ENCODE results near the gene SNX21.
"Not testable (repeated sequence)": the region's sequence is repeated elsewhere in the genome, so short reads cannot be mapped to it uniquely, and the experiment has no call there.

SNX21 gene

GRCh38 chr20:45833030-45833882, at the start of gene SNX21:
Gene SNX21, plus strand, starts transcription at chr20:45833799. Its CDS starts 121 bp downstream, at chr20:45833920.
- in situ Hi-C loops (cut with HindIII; ENCODE audit: low sequenced_read_pairs): no loop called here
- peak within 1 kb of the TSS; percentile 67 for H3K4me3 ChIP-seq (ENCODE audit: low read depth, low read length)
- peak; percentile 92 for DNase-seq (ENCODE audit: low read depth, low spot score)
- no peak for TF ChIP-seq CTCF (IDR thresholded peaks at IDR 0.05; ENCODE audit: low read depth, low read length)

GRCh38 chr20:45788351-45788750, 45.2 kb upstream of the SNX21 start:
- in situ Hi-C loops (cut with HindIII; ENCODE audit: low sequenced_read_pairs): no loop called here
- no peak overlapping the region for H3K4me3 ChIP-seq (ENCODE audit: low read depth, low read length)
- DNase-seq (ENCODE audit: low read depth, low spot score): no peak
- no peak for TF ChIP-seq CTCF (IDR thresholded peaks at IDR 0.05; ENCODE audit: low read depth, low read length)

GRCh38 chr20:45792317-45793118, 41.1 kb upstream of the SNX21 start:
- TF ChIP-seq CTCF (IDR thresholded peaks at IDR 0.05; ENCODE audit: low read depth, low read length): no peak
- in situ Hi-C loops (cut with HindIII; ENCODE audit: low sequenced_read_pairs): no loop called here
- H3K4me3 ChIP-seq (ENCODE audit: low read depth, low read length): peak overlapping the region; percentile 81
- no peak for DNase-seq (ENCODE audit: low read depth, low spot score)

GRCh38 chr20:45796337-45797065, 37.1 kb upstream of the SNX21 start:
- no peak for TF ChIP-seq CTCF (IDR thresholded peaks at IDR 0.05; ENCODE audit: low read depth, low read length)
- H3K4me3 ChIP-seq (ENCODE audit: low read depth, low read length): no peak overlapping the region
- no peak for DNase-seq (ENCODE audit: low read depth, low spot score)
- in situ Hi-C loops (cut with HindIII; ENCODE audit: low sequenced_read_pairs): no loop called here

GRCh38 chr20:45797510-45797909, 36.1 kb upstream of the SNX21 start:
- DNase-seq (ENCODE audit: low read depth, low spot score); H3K4me3 ChIP-seq (ENCODE audit: low read depth, low read length); in situ Hi-C loops (cut with HindIII; ENCODE audit: low sequenced_read_pairs): not testable (repeated sequence)

- in situ Hi-C loops (cut with HindIII; ENCODE audit: low sequenced_read_pairs); H3K4me3 ChIP-seq (ENCODE audit: low read depth, low read length); DNase-seq (ENCODE audit: low read depth, low spot score): not testable (repeated sequence)
These were observed 35.6 kb upstream of the SNX21 start for GRCh38 chr20:45797955-45798354.

GRCh38 chr20:45798935-45799642, 34.5 kb upstream of the SNX21 start:
- H3K4me3 ChIP-seq (ENCODE audit: low read depth, low read length): no peak overlapping the region
- DNase-seq (ENCODE audit: low read depth, low spot score): peak; percentile 40
- in situ Hi-C loops (cut with HindIII; ENCODE audit: low sequenced_read_pairs): no loop called here
- TF ChIP-seq CTCF (IDR thresholded peaks at IDR 0.05; ENCODE audit: low read depth, low read length): peak; percentile 84
